ENCODE data around the gene BCKDHB.
"Not testable (repeated sequence)": the region's sequence is repeated elsewhere in the genome, so short reads cannot be mapped to it uniquely, and the experiment has no call there.

The BCKDHB gene

GRCh38 chr6:80106418-80107235 lies at the start of gene BCKDHB:
BCKDHB (plus strand) TSS chr6:80106671; CDS start chr6:80106694, 23 bp downstream.
- DNase-seq = peak; percentile 99

- DNase-seq = no peak
Measured at GRCh38 chr6:80060774-80061173, 45.7 kb upstream of the BCKDHB start.

DNA sequence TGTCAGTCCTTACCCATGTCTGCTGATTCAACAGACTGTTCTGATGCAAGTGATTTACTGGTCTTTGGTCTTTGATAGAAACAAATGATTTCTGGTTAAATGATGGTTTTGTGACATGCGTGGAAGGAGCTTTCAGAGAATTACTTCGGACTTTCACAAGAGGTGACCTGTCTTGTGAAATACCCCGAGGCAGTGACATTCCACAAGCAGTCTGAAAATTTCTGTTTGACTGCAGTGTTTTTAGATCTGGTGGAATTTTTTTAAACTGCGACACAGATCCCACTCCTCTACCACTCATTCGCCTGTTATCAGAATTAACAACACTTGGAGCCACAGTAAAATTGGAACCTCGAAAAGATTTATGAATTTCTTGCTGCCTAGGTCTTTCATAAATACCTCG lies 38.3 kb upstream of the BCKDHB start:
- DNase-seq = not testable (repeated sequence)

- DNase-seq = not testable (repeated sequence)
Measured at GRCh38 chr6:80070431-80070830, 36.0 kb upstream of the BCKDHB start.

GRCh38 chr6:80077067-80077466 lies 29.4 kb upstream of the BCKDHB start:
- no peak for DNase-seq

DNA sequence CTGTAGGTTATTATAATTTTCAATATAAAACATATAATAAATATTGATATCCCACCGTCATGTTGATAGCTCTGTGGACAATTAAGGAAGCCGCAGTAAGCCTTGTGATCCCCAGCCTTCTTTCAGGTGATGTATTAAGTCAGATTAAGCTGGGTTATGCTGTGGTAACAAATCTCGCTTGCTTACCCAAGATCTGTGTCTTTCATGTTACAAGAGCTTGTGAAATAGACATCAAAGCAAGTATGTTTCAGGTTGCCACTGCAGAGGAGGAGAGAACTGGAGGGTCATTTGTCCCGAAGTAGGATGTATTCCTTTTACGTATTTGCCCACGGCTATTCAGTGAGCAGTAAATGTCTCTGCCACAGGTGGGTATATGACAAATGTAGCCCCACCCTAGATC lies 17.8 kb upstream of the BCKDHB start:
- no peak for DNase-seq

GRCh38 chr6:80091506-80091905 lies 15.0 kb upstream of the BCKDHB start:
- DNase-seq = no peak

- DNase-seq = peak; percentile 13
Measured at GRCh38 chr6:80094017-80094416, 12.5 kb upstream of the BCKDHB start.

GRCh38 chr6:80095600-80095999 lies 10.9 kb upstream of the BCKDHB start:
- DNase-seq = no peak

GRCh38 chr6:80098392-80098791 lies 8.1 kb upstream of the BCKDHB start:
- DNase-seq = no peak

GRCh38 chr6:80104520-80104919 lies 2.0 kb upstream of the BCKDHB start:
- DNase-seq = no peak

GRCh38 chr6:80105972-80106417 lies 476 bp upstream of the BCKDHB start:
- no peak for DNase-seq

- not testable (repeated sequence) for DNase-seq
Measured at GRCh38 chr6:80122576-80122975, 16.1 kb downstream of the BCKDHB start.

GRCh38 chr6:80126657-80127345 lies 20.3 kb downstream of the BCKDHB start:
- no peak for DNase-seq

GRCh38 chr6:80129485-80129884 lies 23.0 kb downstream of the BCKDHB start:
- DNase-seq = no peak

GRCh38 chr6:80133020-80133419 lies 26.5 kb downstream of the BCKDHB start:
- DNase-seq = peak; percentile 83

DNA sequence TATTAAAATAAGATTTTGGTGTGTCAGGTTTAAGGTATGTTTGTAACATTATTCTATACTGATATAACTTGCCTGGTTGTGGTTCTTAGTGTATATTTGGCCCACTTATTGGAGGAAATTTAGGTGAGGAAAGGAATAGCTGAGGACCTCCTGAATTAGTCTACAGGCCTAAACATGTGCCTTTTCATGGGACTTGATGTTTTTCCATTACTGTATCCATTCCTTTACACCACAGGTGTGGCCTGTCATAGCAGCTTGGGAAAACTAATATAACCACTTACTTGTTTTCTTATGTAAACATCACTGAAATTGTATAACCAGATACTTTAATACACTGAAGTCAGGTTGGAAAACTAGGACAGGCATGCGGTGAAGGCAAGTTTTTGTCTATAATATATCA lies 27.6 kb downstream of the BCKDHB start:
- no peak for DNase-seq

DNA sequence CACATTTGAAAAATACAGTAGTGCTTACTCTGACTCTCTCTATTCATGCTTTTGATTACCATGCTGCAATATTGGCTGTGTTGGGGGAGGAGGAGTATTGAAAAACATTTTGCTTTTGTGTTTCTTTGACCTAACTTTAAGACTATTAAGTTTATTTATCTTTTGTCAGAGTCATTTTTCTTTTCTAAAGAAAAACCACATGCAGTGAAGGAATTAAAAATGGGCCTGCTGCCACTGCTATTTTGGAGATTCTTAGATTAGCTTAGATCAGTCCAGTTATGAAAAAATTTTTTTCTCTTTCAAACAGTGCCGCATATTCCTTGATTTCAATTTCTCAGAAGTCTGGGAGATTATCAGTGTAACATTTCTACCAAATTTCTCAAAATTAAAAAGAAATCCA lies 36.1 kb downstream of the BCKDHB start:
- DNase-seq = no peak

DNA sequence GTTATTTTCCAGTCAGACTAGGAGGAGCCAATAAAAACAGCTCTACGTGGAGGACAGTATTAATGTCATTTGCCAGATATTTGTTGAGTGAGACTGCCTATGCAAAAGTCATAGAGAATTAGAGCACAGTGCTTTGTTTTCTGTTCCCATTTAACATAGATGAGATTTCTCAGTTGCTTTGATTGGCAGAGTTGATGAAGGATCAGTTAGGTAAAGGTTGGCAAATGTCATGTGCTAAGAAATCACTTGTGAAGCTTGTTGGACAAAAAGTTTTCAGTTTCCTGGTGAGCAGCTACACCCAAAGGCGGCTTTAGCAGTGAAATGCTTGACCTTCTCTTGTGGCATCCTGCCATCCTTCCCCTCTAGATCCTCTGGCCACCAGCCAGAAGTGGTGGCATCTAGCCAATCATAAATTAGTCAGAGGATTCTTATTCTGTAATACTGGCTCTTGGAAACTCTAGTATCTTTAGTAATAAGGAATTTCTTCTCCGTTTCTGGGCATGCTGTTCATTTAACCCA lies 37.0 kb downstream of the BCKDHB start:
- no peak for DNase-seq

DNA sequence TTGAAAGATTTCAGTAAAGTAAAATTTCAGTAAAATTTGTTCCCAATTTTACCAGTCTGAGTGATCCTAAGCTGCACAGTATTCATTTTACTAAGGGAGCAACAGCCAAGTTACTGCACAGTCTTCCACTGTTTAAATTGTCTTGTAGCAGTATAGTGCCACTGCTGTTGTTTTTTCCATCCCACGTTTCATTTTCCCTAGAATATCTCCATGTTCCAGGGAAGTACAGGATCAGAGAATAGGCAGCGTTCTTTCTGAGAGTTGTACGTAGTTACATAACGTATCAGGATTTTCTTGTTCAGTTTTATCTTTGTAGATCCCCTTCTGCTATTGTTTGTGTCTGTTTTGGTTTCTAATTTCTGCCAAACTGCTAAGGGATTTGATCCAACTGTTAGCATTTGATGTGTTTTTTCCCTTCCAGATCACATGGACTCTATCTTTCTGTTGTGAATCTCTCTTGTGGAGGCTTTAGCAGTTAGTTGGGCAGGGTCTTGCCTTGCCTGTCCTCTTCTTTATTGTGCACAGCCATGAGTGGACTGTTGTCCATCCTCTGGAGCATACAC lies 38.4 kb downstream of the BCKDHB start:
- no peak for DNase-seq

- no peak for DNase-seq
Measured at GRCh38 chr6:80145509-80145908, 39.0 kb downstream of the BCKDHB start.

DNA sequence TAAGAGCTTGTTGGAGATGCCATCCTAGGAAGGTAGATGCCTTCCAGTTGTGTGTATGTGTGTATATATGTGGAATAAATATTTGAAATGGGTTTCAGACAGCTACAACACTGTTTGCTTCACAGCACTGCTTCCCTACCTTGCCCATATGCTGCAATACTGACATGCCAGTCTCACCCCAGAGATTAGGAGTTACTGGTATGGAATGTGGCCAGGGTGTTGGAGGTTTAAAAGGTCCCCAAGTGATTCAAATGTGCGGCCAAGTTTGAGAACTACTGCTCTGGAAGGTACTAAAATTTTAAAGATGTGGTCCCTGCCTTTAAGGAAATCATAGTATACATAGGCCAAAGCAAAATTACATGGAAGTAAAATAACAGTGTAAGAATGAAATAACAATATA lies 39.5 kb downstream of the BCKDHB start:
- DNase-seq = no peak

- DNase-seq = no peak
Measured at GRCh38 chr6:80148220-80148619, 41.7 kb downstream of the BCKDHB start.

DNA sequence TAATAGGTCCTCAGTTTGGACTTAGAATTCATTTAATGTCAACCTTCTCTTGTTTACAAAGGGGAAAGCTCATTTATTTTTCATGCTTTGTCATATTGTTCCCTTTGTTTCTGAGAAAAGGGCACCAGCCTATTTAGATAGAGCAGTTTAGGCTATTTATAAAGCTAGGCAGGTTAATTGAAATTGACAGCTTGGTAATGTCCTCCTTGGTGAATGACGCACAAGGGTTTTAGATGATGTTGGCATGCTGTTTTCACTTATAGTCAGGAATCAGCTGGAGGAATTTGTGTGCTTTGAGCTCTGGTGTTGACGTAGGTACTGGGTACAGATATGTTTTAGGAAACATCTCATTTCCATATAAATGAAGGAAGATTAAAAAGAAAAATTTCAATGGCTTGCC lies 45.2 kb downstream of the BCKDHB start:
- DNase-seq = no peak
